ENCODE data around the gene ASTN2.

DNA sequence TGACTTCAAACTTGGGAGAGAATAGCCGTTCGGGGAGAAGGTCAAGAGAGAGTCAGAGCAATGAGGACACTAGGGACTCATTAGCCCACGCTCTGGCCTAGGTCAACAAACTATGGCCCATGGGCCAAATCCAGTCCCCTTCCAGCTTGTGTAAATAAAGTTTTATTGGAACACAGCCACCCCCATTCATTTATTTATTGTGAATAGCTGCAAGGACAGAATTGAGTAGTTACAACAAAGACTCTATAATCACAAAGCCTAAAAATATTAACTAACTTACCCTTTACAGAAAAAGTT lies 760.9 kb downstream of the ASTN2 start:
- TF ChIP-seq, protein P1, sequence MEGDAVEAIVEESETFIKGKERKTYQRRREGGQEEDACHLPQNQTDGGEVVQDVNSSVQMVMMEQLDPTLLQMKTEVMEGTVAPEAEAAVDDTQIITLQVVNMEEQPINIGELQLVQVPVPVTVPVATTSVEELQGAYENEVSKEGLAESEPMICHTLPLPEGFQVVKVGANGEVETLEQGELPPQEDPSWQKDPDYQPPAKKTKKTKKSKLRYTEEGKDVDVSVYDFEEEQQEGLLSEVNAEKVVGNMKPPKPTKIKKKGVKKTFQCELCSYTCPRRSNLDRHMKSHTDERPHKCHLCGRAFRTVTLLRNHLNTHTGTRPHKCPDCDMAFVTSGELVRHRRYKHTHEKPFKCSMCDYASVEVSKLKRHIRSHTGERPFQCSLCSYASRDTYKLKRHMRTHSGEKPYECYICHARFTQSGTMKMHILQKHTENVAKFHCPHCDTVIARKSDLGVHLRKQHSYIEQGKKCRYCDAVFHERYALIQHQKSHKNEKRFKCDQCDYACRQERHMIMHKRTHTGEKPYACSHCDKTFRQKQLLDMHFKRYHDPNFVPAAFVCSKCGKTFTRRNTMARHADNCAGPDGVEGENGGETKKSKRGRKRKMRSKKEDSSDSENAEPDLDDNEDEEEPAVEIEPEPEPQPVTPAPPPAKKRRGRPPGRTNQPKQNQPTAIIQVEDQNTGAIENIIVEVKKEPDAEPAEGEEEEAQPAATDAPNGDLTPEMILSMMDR (conservative IDR thresholded peaks at IDR 0.05), result no peak
- TF ChIP-seq ZFX (IDR thresholded peaks at IDR 0.05), result no peak
